ENCODE results near the gene CHI3L1.

Gene CHI3L1

DNA sequence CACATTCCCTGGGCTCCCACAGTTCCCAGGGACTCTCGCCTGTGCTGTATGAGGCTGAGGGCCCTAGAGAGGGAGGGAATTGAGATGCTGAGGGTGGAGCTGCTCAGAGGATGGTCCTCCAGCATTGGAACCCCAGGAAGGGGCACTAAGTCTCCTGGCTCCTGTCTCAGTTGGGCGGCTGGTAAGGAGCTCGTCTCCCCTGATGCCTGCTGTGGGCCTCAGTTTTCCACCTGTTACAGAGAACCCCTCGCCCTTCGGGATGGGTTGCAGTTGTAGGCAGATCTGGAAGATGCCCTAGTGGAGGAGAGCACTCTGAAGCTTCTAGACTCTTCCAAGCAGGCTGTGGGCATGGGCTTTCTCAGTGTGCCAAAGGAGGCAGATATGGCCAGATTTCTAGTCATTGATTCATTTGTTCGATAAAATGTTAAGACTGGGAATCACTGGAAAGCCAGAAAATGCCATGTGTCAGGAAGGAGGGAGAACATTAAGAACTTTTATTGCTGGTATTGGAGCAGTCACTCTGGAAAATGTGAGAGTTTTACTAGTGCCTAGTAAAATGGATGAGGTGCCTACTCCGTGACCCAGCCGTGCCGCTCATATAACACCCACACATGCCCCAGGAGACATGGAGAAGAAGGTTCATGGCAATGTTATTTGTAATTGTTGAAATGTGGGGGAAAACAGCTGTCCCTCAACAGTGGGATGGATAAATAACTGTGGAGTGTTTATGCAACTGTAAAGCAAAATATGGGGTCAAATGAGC, 10.1 kb downstream of the CHI3L1 start:
- TF ChIP-seq, protein P1, sequence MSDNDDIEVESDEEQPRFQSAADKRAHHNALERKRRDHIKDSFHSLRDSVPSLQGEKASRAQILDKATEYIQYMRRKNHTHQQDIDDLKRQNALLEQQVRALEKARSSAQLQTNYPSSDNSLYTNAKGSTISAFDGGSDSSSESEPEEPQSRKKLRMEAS (IDR thresholded peaks at IDR 0.05) = no peak
- TF ChIP-seq ZBTB7A (IDR thresholded peaks at IDR 0.05; ENCODE audit: low read depth) (no peak), EP300 (IDR thresholded peaks at IDR 0.05; ENCODE audit: borderline replicate concordance) (no peak), TCF12 (IDR thresholded peaks at IDR 0.05; ENCODE audit: low read depth) (no peak), RAD21 (IDR thresholded peaks at IDR 0.05; ENCODE audit: low read depth) (no peak), CEBPB (IDR thresholded peaks at IDR 0.05) (no peak)
- TF ChIP-seq, protein P2, sequence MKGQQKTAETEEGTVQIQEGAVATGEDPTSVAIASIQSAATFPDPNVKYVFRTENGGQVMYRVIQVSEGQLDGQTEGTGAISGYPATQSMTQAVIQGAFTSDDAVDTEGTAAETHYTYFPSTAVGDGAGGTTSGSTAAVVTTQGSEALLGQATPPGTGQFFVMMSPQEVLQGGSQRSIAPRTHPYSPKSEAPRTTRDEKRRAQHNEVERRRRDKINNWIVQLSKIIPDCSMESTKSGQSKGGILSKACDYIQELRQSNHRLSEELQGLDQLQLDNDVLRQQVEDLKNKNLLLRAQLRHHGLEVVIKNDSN (IDR thresholded peaks at IDR 0.05) = no peak
- TF ChIP-seq, protein P3, sequence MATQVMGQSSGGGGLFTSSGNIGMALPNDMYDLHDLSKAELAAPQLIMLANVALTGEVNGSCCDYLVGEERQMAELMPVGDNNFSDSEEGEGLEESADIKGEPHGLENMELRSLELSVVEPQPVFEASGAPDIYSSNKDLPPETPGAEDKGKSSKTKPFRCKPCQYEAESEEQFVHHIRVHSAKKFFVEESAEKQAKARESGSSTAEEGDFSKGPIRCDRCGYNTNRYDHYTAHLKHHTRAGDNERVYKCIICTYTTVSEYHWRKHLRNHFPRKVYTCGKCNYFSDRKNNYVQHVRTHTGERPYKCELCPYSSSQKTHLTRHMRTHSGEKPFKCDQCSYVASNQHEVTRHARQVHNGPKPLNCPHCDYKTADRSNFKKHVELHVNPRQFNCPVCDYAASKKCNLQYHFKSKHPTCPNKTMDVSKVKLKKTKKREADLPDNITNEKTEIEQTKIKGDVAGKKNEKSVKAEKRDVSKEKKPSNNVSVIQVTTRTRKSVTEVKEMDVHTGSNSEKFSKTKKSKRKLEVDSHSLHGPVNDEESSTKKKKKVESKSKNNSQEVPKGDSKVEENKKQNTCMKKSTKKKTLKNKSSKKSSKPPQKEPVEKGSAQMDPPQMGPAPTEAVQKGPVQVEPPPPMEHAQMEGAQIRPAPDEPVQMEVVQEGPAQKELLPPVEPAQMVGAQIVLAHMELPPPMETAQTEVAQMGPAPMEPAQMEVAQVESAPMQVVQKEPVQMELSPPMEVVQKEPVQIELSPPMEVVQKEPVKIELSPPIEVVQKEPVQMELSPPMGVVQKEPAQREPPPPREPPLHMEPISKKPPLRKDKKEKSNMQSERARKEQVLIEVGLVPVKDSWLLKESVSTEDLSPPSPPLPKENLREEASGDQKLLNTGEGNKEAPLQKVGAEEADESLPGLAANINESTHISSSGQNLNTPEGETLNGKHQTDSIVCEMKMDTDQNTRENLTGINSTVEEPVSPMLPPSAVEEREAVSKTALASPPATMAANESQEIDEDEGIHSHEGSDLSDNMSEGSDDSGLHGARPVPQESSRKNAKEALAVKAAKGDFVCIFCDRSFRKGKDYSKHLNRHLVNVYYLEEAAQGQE (IDR thresholded peaks at IDR 0.05; ENCODE audit: low read depth) = no peak

DNA sequence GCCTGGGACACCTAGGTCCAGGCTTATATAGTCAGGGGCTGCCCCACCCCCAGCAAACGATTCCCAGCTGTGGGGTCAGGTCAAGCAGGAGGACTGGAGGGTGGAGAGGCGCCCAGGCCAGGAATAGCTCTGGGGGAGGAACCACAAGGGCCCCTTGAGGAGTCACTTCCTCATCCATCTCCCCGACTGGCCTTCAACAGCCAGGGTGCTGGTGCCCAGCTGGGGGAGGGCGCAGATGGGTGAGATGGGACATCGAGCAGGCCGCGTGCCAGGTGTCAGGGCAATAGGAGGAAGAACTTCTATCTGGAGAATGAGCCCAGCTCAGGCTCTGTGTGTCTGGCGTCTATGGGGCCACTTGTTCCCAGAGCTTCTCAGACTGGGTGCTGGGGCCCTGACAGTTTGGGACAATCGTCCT, 10.7 kb downstream of the CHI3L1 start:
- no peak for TF ChIP-seq YY1 (IDR thresholded peaks at IDR 0.05; ENCODE audit: low read depth)

DNA sequence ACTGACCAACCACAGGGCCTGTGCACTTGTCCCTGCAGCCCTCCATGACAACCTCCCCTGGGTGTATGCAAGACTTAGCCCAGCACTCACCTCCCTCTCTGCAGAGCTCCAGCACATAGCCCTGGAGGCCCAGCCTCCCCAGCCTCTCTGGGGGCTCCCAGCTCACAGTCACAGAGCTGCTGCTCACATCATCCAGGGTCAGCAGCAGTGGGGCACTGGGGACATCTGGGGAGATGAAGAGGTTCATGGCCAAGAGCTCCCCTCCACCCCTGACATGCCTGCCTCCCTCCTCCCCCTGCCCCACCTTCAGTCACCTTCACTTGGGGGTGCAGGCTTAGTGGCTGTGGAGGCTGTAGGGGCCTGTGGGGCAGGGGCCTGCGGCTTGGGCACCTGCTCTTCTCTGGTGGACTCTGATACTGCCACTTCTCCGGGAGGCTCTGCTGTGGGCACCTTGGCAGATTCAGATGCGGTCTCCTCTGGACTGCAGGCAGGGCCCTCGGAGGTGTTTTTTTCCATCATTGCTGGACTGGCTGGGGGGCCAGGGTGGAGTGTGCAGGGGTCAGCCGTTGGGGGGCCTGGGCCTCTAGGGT, 11.2 kb downstream of the CHI3L1 start, which contains the start of gene MYBPH:
MYBPH (minus strand) TSS at position 590 of the 590 bp plus-strand sequence; CDS start at position 519, 71 bp downstream.
- TF ChIP-seq TEAD4 (IDR thresholded peaks at IDR 0.05) = no peak
- TF ChIP-seq YY1 (IDR thresholded peaks at IDR 0.05; ENCODE audit: low read depth) = no peak
- no peak for TF ChIP-seq EP300 (IDR thresholded peaks at IDR 0.05; ENCODE audit: borderline replicate concordance)
- TF ChIP-seq CREB1 (IDR thresholded peaks at IDR 0.05; ENCODE audit: low read depth) = no peak
- TF ChIP-seq RAD21 (IDR thresholded peaks at IDR 0.05; ENCODE audit: low read depth) = no peak
- no peak for TF ChIP-seq NFIC (IDR thresholded peaks at IDR 0.05)
- TF ChIP-seq TAF1 (IDR thresholded peaks at IDR 0.05; ENCODE audit: low read depth) = no peak
- no peak for TF ChIP-seq FOXM1 (IDR thresholded peaks at IDR 0.05; ENCODE audit: borderline replicate concordance, low read depth)
- TF ChIP-seq EGR1 (IDR thresholded peaks at IDR 0.05) = no peak
- no peak for TF ChIP-seq CEBPB (IDR thresholded peaks at IDR 0.05)
- TF ChIP-seq, protein P1 (IDR thresholded peaks at IDR 0.05) = no peak
- no peak for TF ChIP-seq ZBTB7A (IDR thresholded peaks at IDR 0.05; ENCODE audit: low read depth)
- TF ChIP-seq TCF12 (IDR thresholded peaks at IDR 0.05; ENCODE audit: low read depth) = no peak
- TF ChIP-seq, protein P2 (IDR thresholded peaks at IDR 0.05) = no peak
- TF ChIP-seq, protein P3 (IDR thresholded peaks at IDR 0.05; ENCODE audit: low read depth) = no peak

DNA sequence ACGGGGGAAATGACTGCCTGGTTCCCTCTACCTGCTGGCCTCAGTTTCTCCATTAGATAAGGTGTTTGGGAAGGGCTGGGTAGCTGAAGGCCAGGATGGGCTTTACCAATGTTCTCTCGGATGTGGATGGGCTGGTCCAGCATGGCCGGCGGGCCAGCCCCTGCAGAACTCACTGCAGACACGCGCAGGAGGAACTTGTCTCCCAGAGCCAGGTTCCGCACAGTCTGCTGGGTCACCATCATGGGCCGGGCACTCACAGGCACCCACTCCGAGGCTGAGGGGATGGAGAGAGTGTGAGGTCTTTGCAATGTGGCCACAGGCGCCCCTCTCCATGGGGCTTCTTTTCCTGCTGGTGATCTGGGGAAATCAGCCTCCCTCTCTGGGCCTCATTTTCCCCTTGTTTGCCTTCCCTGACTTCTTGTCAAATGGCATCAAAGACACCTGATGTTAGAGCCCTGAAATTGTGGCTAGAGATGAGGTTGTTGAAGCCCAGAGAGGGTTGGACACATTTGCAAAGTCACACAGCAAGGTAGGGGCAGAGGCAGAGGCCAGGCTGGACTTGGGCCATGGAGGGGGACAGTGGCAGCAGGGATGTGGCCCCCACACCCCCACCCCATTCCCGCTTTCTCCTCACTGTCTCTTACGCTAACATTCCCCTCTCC, 12.0 kb downstream of the CHI3L1 start:
- no peak for TF ChIP-seq NFIC (IDR thresholded peaks at IDR 0.05)
- no peak for TF ChIP-seq CEBPB (IDR thresholded peaks at IDR 0.05)
- TF ChIP-seq, protein P3 (IDR thresholded peaks at IDR 0.05; ENCODE audit: low read depth) = no peak
- TF ChIP-seq, protein P2 (IDR thresholded peaks at IDR 0.05) = no peak
- TF ChIP-seq FOXM1 (IDR thresholded peaks at IDR 0.05; ENCODE audit: borderline replicate concordance, low read depth) = no peak
- no peak for TF ChIP-seq TEAD4 (IDR thresholded peaks at IDR 0.05)
- no peak for TF ChIP-seq TAF1 (IDR thresholded peaks at IDR 0.05; ENCODE audit: low read depth)
- TF ChIP-seq EGR1 (IDR thresholded peaks at IDR 0.05) = no peak
- TF ChIP-seq CREB1 (IDR thresholded peaks at IDR 0.05; ENCODE audit: low read depth) = no peak
- no peak for TF ChIP-seq TCF12 (IDR thresholded peaks at IDR 0.05; ENCODE audit: low read depth)
- no peak for TF ChIP-seq RAD21 (IDR thresholded peaks at IDR 0.05; ENCODE audit: low read depth)
- TF ChIP-seq EP300 (IDR thresholded peaks at IDR 0.05; ENCODE audit: borderline replicate concordance) = no peak
- TF ChIP-seq ZBTB7A (IDR thresholded peaks at IDR 0.05; ENCODE audit: low read depth) = no peak
- no peak for TF ChIP-seq YY1 (IDR thresholded peaks at IDR 0.05; ENCODE audit: low read depth)
- TF ChIP-seq, protein P1 (IDR thresholded peaks at IDR 0.05) = no peak
